T-helper 2 cell (primary cell): ENCODE results near the gene PIP4K2B.

Experiments used
- DNase-seq, 5 experiments: peaks; one replicate each; pipeline versions ENCODE4 v3.0.0 to v3.0.0-alpha.2; 2012 to 2022

Gene PIP4K2B

DNA sequence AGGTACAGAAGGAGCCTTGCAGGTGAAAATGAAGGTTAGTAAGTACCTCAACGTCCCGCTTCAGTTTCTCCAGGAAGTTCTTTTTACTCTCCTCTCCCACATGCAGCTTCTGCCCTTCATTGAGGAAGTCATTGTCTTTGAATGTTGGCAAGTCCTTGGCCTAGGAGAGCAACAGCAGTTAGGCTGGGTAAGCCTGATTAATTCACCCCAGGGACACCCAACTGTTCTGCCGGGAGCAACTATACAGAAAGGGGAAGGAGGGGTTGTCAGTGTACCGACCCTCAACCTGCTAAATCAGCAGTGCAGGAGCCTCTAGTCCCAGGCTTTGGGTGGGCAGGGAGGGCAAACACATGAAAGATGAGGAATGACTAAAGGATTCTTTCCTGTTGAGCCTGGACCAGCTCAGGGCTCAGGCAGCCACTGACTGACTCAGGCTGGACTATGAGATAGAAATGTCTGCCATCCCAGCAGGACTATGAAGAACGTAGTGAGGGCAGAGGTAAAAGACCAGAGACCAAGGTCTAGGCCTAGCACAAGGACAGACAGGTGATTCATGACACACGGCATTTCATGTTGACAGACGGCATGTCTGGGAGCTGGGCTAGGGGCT, 21.6 kb downstream of the PIP4K2B start:
- DNase-seq, result no peak

- DNase-seq, result no peak
Measured at GRCh38 chr17:38773258-38773657, 26.1 kb downstream of the PIP4K2B start.

DNA sequence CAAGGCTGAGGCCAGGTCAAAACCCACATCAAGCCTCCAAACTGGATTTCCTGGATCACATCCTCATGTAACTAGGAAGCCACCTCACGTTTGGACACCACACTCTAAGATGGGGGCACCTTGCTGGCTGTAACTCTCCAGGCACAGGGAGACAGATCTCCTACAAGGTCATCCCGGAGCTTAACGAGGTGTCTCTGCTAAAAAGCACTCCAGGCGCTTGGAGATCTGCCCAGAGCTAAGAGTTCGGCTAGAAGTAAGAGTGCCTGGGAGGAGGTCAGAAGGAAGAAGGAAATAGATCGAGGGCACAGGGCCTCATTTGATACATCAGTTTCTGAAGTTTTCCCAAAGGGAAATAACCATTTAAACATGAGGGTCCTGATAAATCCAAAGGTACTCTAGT, 30.9 kb downstream of the PIP4K2B start:
- DNase-seq, result no peak

GRCh38 chr17:38766341-38766740, 33.0 kb downstream of the PIP4K2B start:
- DNase-seq, result no peak

DNA sequence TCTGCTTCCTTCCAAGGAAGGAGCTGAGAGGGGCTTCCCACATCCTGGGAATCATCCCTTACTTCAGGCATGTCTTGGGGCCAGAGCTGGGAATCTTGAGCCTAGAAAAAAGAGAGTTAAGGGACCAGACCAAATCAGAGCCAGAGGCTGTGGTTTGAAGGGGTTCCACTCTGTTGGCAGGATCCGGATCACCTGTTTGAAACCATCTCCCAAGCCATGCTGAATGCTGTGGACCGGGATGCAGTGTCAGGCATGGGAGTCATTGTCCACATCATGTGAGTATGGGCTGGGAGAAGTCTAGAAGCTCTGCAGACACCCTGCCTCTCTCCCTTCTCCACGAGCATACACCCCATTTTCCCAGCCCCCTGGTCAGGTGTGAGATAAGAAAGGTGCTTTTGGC, 37.1 kb downstream of the PIP4K2B start:
- DNase-seq, result no peak

- DNase-seq, result peak in 1 of 5 experiments; percentile 57
Measured at GRCh38 chr17:38761612-38762011, 37.7 kb downstream of the PIP4K2B start.

DNA sequence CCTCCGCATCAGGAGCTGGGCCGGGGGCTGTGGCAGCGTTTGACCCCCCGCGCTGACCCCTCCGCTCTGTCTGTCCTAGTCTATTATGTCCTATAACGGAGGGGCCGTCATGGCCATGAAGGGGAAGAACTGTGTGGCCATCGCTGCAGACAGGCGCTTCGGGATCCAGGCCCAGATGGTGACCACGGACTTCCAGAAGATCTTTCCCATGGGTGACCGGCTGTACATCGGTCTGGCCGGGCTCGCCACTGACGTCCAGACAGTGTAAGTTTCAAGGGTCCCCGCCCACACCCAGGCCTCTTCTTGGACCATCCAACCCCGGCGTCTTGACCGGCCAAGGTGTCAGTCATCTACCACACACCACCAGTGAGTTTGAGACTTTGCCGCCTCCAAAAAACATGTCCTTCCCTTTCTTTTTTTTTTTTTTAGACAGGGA, 46.3 kb downstream of the PIP4K2B start:
- no peak for DNase-seq

- DNase-seq, result peak; percentile 83 to 100 (median 95)
Measured at GRCh38 chr17:38752308-38753070, 46.9 kb downstream of the PIP4K2B start, which contains the start of gene PSMB3. Gene PSMB3 (plus strand): TSS chr17:38752741. CDS start chr17:38752827, 86 bp downstream.

GRCh38 chr17:38751808-38752307, 47.5 kb downstream of the PIP4K2B start:
- peak; percentile 51 to 84 (median 78) for DNase-seq

- no peak for DNase-seq
Measured at GRCh38 chr17:38751144-38751807, 48.1 kb downstream of the PIP4K2B start.

DNA sequence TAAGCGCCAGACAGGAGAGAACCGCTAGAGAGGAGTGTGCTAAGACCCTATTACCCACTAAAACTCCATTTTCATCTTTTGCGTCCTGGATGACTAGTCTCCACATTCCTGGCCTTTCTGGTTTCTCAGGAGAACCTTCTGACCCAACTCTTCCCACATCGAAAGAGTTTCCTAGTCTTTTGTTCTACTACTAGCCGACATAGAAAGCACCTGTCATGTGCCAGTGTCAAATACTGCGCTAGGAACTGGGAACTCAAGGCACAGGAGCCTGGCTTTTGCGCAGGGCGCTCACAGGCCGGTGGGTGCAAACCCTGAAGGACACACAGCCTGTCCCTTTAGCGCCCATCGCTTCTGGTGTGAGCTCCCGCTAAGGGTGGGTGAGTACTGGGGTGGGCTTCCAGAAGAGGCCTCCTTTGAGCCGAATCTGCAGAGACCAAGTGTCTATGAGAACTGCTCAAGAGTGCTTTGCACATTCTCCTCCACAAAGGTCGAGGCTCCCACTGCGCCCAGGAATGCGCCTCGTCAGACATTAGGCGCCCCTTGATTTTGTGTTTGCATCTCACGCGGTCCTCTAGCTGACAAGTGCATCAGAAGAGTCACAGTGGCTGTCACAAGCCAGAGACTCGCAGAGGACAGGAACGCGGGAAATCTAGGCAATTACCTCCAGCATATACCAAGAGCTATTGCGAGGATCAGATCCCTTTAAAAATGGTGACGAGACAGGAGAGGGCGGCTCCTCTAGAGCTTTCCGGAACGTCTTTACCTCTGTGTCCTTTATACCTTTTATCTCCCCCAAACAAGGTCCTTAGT, 48.8 kb downstream of the PIP4K2B start:
- DNase-seq, result no peak

DNA sequence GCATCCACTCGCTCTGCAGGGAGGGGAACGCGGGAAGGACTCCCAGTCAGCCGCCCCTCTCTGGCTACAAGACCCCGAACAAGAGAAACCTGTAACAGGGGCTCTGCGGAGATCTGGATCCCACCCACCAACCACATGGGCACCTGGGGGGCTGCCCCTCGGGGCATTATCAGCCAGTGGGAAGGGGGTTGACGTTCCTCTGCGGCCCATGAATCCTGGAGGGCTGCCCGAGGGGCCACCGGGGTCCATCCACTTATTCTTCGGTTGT, 49.4 kb downstream of the PIP4K2B start:
- no peak for DNase-seq

- DNase-seq, result no peak
Measured at GRCh38 chr17:38749223-38750043, 49.9 kb downstream of the PIP4K2B start.

DNA sequence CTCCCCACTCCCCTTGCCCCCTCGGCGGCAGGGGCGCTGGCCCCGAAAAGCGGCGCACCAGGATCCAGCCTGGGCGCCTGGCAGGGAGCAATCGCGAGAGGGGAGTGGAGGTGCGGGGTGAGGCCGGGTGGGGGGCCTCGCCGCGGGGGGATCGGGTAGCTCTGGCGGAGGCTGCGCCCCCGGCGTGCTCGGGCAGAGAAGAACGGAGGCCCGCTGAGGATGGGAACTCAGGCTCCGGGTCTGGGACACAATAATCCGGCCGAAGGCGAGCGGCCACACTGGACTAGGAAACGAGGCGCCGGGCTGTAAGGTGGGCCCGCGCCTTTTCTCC, 50.5 kb downstream of the PIP4K2B start:
- DNase-seq, result no peak

GRCh38 chr17:38748149-38748891, 51.0 kb downstream of the PIP4K2B start, which contains the start of gene PCGF2:
Gene PCGF2 (minus strand): TSS chr17:38748336. CDS start chr17:38740402, 7,934 bp downstream.
- no peak for DNase-seq

DNA sequence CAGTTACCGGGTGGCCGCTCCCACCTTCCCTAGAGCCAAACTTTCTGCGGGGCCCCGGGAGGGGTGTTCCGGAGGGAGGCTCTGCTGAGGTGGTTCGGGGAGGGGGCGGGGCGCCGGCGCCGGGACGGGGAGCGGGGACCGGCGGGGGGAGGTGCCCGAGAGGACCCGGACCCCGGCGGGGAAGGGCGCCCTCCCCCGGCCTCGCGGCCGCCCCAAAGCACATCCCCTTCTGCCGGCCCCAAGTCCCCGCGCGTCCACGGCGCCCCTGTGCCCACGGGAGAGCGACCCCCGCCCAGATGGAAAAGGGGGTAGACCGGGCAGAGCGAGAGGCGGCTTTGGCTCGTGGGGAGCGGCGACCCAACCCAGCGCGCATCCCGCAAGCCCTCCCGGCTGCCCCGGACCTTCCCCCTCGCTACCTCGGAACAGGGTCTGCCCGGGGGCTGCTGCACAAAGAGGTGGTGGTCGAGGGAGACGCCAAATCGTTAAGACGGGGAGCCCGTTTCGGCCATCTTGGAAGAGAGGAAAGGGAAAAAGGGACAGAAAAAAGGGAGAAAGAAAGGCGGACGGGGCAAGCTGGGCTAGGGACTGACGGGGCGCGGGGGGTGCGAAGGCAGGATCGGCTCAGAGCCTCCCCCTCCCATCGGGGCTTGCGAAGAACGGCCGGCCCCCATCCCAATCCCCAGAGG, 51.8 kb downstream of the PIP4K2B start:
- no peak for DNase-seq

- no peak for DNase-seq
Measured at GRCh38 chr17:38746849-38747462, 52.4 kb downstream of the PIP4K2B start.

DNA sequence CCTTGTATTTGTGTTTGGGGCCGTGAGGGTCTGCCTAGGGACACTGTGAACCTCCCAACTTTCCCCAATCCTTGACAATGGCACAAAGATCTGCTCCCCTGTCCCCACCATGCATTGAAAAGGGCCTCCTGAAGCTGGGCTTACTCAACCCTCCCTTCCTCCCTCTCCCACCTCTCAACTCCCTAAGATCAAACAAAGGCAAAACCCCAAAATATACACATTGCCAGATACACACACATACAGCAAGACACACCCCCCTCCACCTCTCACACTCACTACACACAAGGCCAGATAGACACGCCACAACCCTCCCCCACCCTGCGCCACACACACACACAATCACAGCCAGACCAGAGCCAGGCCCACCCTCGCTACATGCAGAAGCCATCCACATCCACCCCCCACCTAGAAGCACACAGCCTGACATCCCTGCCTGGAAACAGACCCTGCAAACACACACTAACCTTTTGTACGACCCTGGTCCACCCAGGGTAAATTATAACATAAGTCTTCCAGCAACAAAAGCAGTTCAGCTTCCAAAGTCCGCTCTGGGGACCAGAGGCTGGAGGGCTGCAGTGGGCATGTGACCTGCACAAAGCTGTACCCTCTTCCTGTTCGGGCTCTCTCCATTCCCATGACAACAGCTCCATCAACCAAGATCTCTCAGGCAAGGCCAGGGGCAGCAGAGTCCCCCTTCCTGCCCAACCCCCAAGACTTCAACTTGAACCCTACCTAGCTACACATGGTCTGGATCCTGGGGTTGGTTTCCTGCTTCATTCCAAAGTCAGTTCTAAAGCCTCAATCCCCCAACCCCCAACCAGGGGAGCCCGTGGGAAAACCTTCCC, 53.1 kb downstream of the PIP4K2B start:
- DNase-seq, result no peak

GRCh38 chr17:38745545-38745944, 53.8 kb downstream of the PIP4K2B start:
- no peak for DNase-seq
